Measurements from ENCODE around the gene SPRR1A. TPM values are rescaled to one million over a fixed set of nuclear protein-coding genes. Genes with fewer than 3 reads are reported as not detected.

Gene SPRR1A
- total RNA-seq, 1 experiment from 2014 or later, result not detected

- no peak within 1 kb of the TSS for H3K4me3 ChIP-seq (ENCODE audit: insufficient read depth, low read depth, low read length)
Observed at GRCh38 chr1:153030895-153031294, 47.0 kb downstream of the SPRR1A start, which contains the start of gene SPRR1B. SPRR1B (plus strand) TSS chr1:153031203; CDS start chr1:153032346, 1,143 bp downstream.

GRCh38 chr1:153032073-153032472 lies 48.2 kb downstream of the SPRR1A start:
- H3K27me3 ChIP-seq (ENCODE audit: control insufficient read depth, insufficient read depth, low read length), result no peaks in the 10 kb centered on the region
- H3K4me3 ChIP-seq (ENCODE audit: insufficient read depth, low read depth, low read length), result no peak overlapping the region
- no peaks in the 10 kb centered on the region for H3K36me3 ChIP-seq (replicated peaks; ENCODE audit: control insufficient read depth, insufficient read depth, low read length)
- DNase-seq, result no peak

More at GRCh38 chr1:153030895-153031294, 47.0 kb downstream of the SPRR1A start, which contains the start of gene SPRR1B:
- no peaks in the 10 kb centered on the region for H3K36me3 ChIP-seq (replicated peaks; ENCODE audit: control insufficient read depth, insufficient read depth, low read length)
- DNase-seq, result no peak
- H3K27me3 ChIP-seq (ENCODE audit: control insufficient read depth, insufficient read depth, low read length), result no peaks in the 10 kb centered on the region

- peak; percentile 72 for DNase-seq
Observed at GRCh38 chr1:153032677-153033308, 48.9 kb downstream of the SPRR1A start.

GRCh38 chr1:153035211-153035610 lies 51.3 kb downstream of the SPRR1A start:
- H3K4me3 ChIP-seq (ENCODE audit: insufficient read depth, low read depth, low read length), result no peak overlapping the region
- no peak for DNase-seq
- H3K36me3 ChIP-seq (replicated peaks; ENCODE audit: control insufficient read depth, insufficient read depth, low read length), result no peaks in the 10 kb centered on the region
- no peaks in the 10 kb centered on the region for H3K27me3 ChIP-seq (ENCODE audit: control insufficient read depth, insufficient read depth, low read length)

More at GRCh38 chr1:153032677-153033308, 48.9 kb downstream of the SPRR1A start:
- no peaks in the 10 kb centered on the region for H3K36me3 ChIP-seq (replicated peaks; ENCODE audit: control insufficient read depth, insufficient read depth, low read length)
- H3K27me3 ChIP-seq (ENCODE audit: control insufficient read depth, insufficient read depth, low read length), result no peaks in the 10 kb centered on the region
- no peak overlapping the region for H3K4me3 ChIP-seq (ENCODE audit: insufficient read depth, low read depth, low read length)

Other genes with a start within 250 kb of the SPRR1A start
- not detected in 2 replicates for gene KPRP, start 226.1 kb upstream of the SPRR1A start, total RNA-seq (2014; rRNA removed; shearing (Covaris generic))
- not detected in 2 replicates for gene LCE1F, start 208.9 kb upstream of the SPRR1A start, total RNA-seq (2014; rRNA removed; shearing (Covaris generic))
- not detected in 2 replicates for gene LCE1E, start 197.8 kb upstream of the SPRR1A start, total RNA-seq (2014; rRNA removed; shearing (Covaris generic))
- not detected in 2 replicates for gene LCE1D, start 187.4 kb upstream of the SPRR1A start, total RNA-seq (2014; rRNA removed; shearing (Covaris generic))
- gene LCE1C, start 177.4 kb upstream of the SPRR1A start, total RNA-seq (2014; rRNA removed; shearing (Covaris generic)), result not detected in 2 replicates
- not detected in 2 replicates for gene LCE1B, start 172.1 kb upstream of the SPRR1A start, total RNA-seq (2014; rRNA removed; shearing (Covaris generic))
- not detected in 2 replicates for gene LCE1A, start 156.6 kb upstream of the SPRR1A start, total RNA-seq (2014; rRNA removed; shearing (Covaris generic))
- gene LCE6A, start 141.2 kb upstream of the SPRR1A start, total RNA-seq (2014; rRNA removed; shearing (Covaris generic)), result not detected in 2 replicates
- gene LCE7A, start 124.1 kb upstream of the SPRR1A start, total RNA-seq (2014; rRNA removed; shearing (Covaris generic)), result not detected in 2 replicates
- not detected in 2 replicates for gene SMCP, start 105.8 kb upstream of the SPRR1A start, total RNA-seq (2014; rRNA removed; shearing (Covaris generic))
- gene IVL, start 75.5 kb upstream of the SPRR1A start, total RNA-seq (2014; rRNA removed; shearing (Covaris generic)), result not detected in 2 replicates
- not detected in 2 replicates for gene SPRR5, start 36.9 kb upstream of the SPRR1A start, total RNA-seq (2014; rRNA removed; shearing (Covaris generic))
- gene SPRR4, start 13.4 kb upstream of the SPRR1A start, total RNA-seq (2014; rRNA removed; shearing (Covaris generic)), result not detected in 2 replicates
- gene SPRR3, start 17.7 kb downstream of the SPRR1A start, total RNA-seq (2014; rRNA removed; shearing (Covaris generic)), result not detected in 2 replicates
- gene SPRR1B, start 47.1 kb downstream of the SPRR1A start, total RNA-seq (2014; rRNA removed; shearing (Covaris generic)), result not detected in 2 replicates
- gene SPRR2D, start 57.0 kb downstream of the SPRR1A start, total RNA-seq (2014; rRNA removed; shearing (Covaris generic)), result not detected in 2 replicates
- not detected in 2 replicates for gene SPRR2A, start 73.4 kb downstream of the SPRR1A start, total RNA-seq (2014; rRNA removed; shearing (Covaris generic))
- not detected in 2 replicates for gene SPRR2B, start 87.5 kb downstream of the SPRR1A start, total RNA-seq (2014; rRNA removed; shearing (Covaris generic))
- not detected in 2 replicates for gene SPRR2E, start 110.4 kb downstream of the SPRR1A start, total RNA-seq (2014; rRNA removed; shearing (Covaris generic))
- not detected in 2 replicates for gene SPRR2F, start 129.4 kb downstream of the SPRR1A start, total RNA-seq (2014; rRNA removed; shearing (Covaris generic))
- 0.26 TPM in 1 of 2 replicates, not detected in the other for gene SPRR2G, start 166.8 kb downstream of the SPRR1A start, total RNA-seq (2014; rRNA removed; shearing (Covaris generic))
- gene LELP1, start 219.3 kb downstream of the SPRR1A start, total RNA-seq (2014; rRNA removed; shearing (Covaris generic)), result not detected in 2 replicates
- gene PRR9, start 233.5 kb downstream of the SPRR1A start, total RNA-seq (2014; rRNA removed; shearing (Covaris generic)), result not detected in 2 replicates

Measured in H7 (cell line).